Camera-type eye (tissue), 1 donor: ENCODE measurements around the gene LIN54. TPM values are rescaled to one million over a fixed set of nuclear protein-coding genes. Genes with fewer than 3 reads are reported as not detected.

ENCODE experiments used
- total RNA-seq: library from RNA; depleted of rRNA; stranded (reverse); fragments of >200 nt; gene quantifications from one replicate; pipeline ENCODE4 v1.2.3, GENCODE V29; 2014

Gene LIN54
- total RNA-seq, result 30.0 TPM

DNA sequence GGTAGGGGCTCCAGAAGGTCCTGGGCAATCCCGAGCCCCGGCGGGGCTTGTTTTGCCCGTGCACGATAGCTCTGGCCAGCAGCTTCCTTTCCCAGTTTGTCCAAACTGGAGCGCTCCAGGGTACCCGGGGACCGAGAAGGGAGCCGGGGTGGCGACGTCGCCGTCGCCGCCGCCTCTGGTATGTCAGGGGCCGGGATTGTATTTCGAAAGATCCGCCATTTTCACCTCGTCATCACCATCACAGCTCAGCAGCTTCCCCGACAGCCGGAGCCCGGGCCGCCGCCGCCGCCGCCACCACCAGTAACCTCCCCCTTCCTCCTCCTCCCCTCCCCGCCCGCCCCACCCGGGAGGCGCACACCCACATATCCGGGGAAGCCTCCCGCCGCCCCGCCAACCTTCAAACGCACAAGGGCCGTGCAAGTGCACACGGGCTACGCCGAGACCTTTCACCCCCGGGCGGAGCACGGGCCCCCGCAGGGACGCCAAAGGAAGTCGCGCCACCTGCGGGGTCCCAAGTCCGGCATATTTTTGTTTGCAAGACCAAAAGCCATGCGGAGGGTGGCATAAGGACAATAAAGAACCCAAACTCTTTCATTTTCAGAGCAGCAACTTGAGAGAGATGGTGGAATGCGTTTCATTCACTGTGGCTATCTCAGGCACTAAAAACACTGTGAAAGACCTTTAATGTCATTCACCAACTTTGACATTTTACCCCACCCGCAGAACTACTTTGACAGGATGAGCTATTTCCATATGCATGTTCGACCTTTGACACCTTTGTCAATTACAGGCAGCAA, at the start of gene LIN54:
Gene LIN54 (minus strand): TSS at position 302 of the 797 bp plus-strand sequence. CDS start 25,979 bp downstream, outside the sequence.

DNA sequence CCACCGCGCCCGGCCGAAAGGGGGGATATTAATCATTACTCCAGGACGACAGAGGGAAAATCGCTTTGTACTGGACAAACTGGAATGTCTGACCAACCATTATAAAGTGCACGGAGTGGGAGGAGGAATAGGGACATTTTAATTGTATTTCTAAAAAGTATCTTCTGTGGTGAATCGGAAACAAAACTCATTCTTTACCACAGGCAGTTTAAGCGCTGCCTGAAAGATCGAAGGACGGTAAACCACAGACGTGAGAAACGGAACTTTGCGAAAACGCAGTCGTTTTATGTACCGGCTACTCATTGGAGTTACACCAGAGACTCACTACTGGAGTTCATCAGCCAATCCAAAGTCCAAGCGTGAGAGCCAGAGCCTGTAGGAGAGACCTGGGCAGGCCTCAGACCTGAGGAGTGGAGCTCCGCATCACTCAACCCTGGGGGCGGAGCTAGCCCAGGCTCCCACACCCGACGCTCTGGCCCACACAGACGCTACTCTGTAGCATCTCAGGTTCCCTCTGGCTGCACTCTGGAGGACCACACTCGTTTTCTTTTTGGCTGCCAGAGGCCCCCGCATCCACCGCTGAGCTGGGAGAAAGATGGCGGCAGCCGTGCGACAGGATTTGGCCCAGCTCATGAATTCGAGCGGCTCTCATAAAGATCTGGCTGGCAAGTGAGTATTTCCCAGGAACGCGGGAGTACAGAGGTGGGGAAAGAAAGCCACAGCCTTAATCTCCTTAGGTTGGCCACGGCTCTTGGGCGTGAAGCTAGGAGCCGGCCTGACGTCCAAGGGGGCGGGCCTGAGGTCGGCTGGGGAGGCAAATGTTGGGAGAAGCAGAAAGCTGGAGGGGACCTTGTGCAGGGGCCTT, 24.2 kb upstream of the LIN54 start, which contains the start of gene COPS4:
Gene COPS4 (plus strand): TSS at position 554 of the 865 bp plus-strand sequence. CDS start 42 bp downstream, at position 596.

DNA sequence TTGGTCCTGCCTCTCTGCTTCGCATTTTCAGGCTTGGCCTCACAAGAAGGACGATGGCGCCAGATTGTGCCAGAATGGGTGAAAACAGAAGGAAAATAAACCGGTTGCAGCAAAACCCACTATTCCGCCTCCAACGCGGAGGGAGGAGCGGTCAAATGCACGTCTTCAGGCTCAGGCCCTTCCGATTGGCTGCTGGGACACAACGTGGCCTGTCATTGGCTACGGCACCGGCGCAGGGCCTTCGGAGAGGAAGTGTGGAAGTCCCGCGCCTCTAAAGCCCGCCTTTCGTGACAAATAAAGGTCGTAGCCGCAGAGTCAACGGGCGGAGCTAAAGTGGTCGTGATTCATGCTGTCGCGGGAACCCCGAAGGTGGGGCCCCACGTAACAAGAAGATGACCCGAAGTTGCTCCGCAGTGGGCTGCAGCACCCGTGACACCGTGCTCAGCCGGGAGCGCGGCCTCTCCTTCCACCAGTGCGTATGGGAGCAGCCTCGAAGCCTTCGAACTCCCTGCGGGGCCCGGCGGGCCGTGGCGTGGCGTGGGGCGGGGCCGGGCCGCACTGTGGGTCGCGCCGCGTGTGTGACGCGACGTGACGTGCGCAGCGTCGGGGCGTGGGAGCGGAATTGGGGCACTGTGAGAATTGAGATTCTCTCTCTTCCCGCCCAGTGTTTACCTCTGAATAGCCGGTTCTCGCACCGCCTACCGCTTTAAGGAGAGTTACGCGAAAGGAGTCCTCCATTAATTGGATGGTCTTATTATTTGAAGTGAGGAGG, 110.0 kb downstream of the LIN54 start, which contains the start of gene THAP9:
Gene THAP9 (plus strand): TSS at position 325 of the 772 bp plus-strand sequence. CDS start 68 bp downstream, at position 393.

DNA sequence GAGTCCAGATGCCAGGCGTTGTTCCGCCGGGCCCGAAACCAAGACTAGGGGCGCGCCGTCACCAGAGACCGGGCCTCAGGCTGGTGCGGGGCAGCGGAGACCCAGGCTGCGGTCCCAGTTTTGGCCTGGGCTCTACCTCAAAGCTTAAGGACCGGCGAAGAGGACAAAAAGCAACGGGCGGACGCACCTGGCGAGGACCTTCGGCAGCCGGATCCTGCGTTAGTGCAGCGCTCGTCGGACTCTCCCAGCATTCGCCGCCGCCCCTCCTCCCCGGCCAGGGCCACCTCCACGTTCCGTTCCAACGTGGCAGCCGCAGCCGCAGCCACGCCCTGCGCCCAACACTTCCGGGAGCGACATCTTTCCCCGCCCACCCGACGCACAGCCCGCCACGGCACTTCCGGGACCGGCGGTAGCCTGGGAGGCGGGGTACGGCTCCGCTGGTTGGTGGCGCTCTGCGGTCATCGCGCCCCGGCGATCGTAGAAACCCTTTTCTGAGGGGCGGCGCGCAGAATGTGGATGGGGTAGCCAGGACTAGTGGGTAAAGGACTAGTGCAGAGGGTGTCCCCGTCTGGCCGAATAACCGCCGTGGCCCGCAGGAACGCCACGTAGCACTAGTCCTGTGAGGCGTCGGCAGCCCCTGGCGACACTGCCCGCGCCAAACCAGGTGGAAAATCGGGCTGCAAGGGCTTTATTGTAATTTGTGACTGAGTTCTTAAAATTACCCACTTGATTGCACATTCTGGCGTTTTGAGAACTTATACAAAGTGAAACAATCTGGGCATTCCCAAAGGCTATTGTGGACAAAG, 119.5 kb downstream of the LIN54 start, which contains the start of gene SEC31A:
Gene SEC31A (minus strand): TSS at position 253 of the 806 bp plus-strand sequence. CDS start 9,217 bp downstream, outside the sequence.

Other genes with a start within 250 kb of the LIN54 start
- 124 TPM for gene SCD5, start 212.0 kb downstream of the LIN54 start, total RNA-seq
- 268 TPM for gene SEC31A, start 119.7 kb downstream of the LIN54 start, total RNA-seq
- 31.2 TPM for gene THAP9, start 110.1 kb downstream of the LIN54 start, total RNA-seq
- gene COPS4, start 24.4 kb upstream of the LIN54 start, total RNA-seq, result 88.5 TPM
- 3.0 TPM for gene PLAC8, start 103.9 kb upstream of the LIN54 start, total RNA-seq